Endothelial cell of umbilical vein (primary cell): ENCODE results near the gene ILRUN. TPM values are rescaled to one million over a fixed set of nuclear protein-coding genes. Genes with fewer than 3 reads are reported as not detected.

ENCODE experiments used
- BruUV-seq: library from RNA; stranded (reverse); fragments of 400-500 nt; replicated peaks from 2 replicates; lab custom pipeline; 2021; lab: Mats Ljungman, UMichigan
- CTCF ChIA-PET: fragments of 300-600, 350-600 bp; sonication (Branson Sonifier 250); formaldehyde crosslinking; loops from one replicate; lab custom pipeline; 2021; ENCODE audit warnings: antibody characterized with exemption, inconsistent platforms; lab: Charles Lee
- POLR2A ChIA-PET: fragments of 300-600, 350-600 bp; sonication (Branson Sonifier 250); formaldehyde crosslinking; loops from one replicate; lab custom pipeline; 2021; ENCODE audit warnings: antibody characterized with exemption, inconsistent platforms; lab: Charles Lee
- DNase-seq: peaks from one replicate; pipeline ENCODE4 v3.0.0-alpha.2; 2011; ENCODE audit warnings: low read depth, low spot score
- FAIRE-seq: peaks from 2 replicates; lab custom pipeline; 2011; peaks lifted over from hg19 to GRCh38; lab: Jason Lieb, UNC
- H2AFZ ChIP-seq: 2 replicates; pipeline ENCODE4 v1.6.0; 2012; ENCODE audit warnings: low read depth, low read length, control low read depth, inconsistent platforms
- H3K27ac ChIP-seq: 2 replicates; pipeline ENCODE4 v1.5.1; 2011; ENCODE audit warnings: low read depth, mild to moderate bottlenecking, control low read depth, low read length, moderate library complexity; ENCODE audit not compliant: insufficient read depth
- H3K27me3 ChIP-seq, 2 experiments: 2 replicates each; pipeline versions ENCODE4 v1.6.0 to v1.6.1; 2011; ENCODE audit warnings: low read length in 2 of 2, mixed read lengths in 1 of 2; ENCODE audit not compliant: control insufficient read depth in 2 of 2, insufficient read depth in 2 of 2
- H3K36me3 ChIP-seq, 2 experiments: 2 replicates in 1 of 2; 3 replicates in 1 of 2; pipeline ENCODE4 v1.5.1; 2011; ENCODE audit warnings: low read length in 2 of 2, mild to moderate bottlenecking in 1 of 2, moderate library complexity in 1 of 2; ENCODE audit not compliant: control insufficient read depth in 2 of 2, insufficient read depth in 2 of 2; ENCODE audit errors: extremely low read depth in 1 of 2
- H3K4me1 ChIP-seq: 3 replicates; pipeline ENCODE4 v1.5.1; 2011; ENCODE audit warnings: mild to moderate bottlenecking, low read length; ENCODE audit not compliant: control insufficient read depth, insufficient read depth; ENCODE audit errors: extremely low read depth
- H3K4me2 ChIP-seq: 2 replicates; pipeline ENCODE4 v1.6.1; 2011; ENCODE audit warnings: low read length, control low read depth, mixed read lengths; ENCODE audit not compliant: insufficient read depth
- H3K4me3 ChIP-seq, 3 experiments: fragments of 200-600 bp in 1 of 3; sonication (generic), shearing (Covaris generic) in 1 of 3; replicated peaks in 1 of 3; 2 replicates each; pipeline ENCODE4 v1.5.1; 2011 to 2016; ENCODE audit warnings: control low read depth in 3 of 3, low read length in 3 of 3, mild to moderate bottlenecking in 2 of 3, inconsistent platforms in 1 of 3, low read depth in 1 of 3, moderate library complexity in 1 of 3; ENCODE audit not compliant: insufficient read depth in 1 of 3
- H3K79me2 ChIP-seq: 2 replicates; pipeline ENCODE4 v1.6.0; 2012; ENCODE audit warnings: low read length, inconsistent platforms; ENCODE audit not compliant: control insufficient read depth, insufficient read depth
- H3K9ac ChIP-seq: replicated peaks from 2 replicates; pipeline ENCODE3; 2011; ENCODE audit warnings: low read length, control low read depth; ENCODE audit not compliant: insufficient read depth; ENCODE audit errors: extremely low read depth
- H3K9me1 ChIP-seq: replicated peaks from 3 replicates; pipeline ENCODE4 v1.6.0; 2011; ENCODE audit warnings: mild to moderate bottlenecking, low read length; ENCODE audit not compliant: control insufficient read depth, insufficient read depth; ENCODE audit errors: extremely low read depth
- H3K9me3 ChIP-seq: replicated peaks from 2 replicates; pipeline ENCODE4 v1.5.1; 2012; ENCODE audit warnings: low read length, inconsistent platforms; ENCODE audit not compliant: control insufficient read depth, insufficient read depth
- H4K20me1 ChIP-seq: replicated peaks from 2 replicates; pipeline ENCODE3; 2011; ENCODE audit warnings: mild to moderate bottlenecking, low read length; ENCODE audit not compliant: control insufficient read depth, insufficient read depth; ENCODE audit errors: extremely low read depth
- EZH2 ChIP-seq: IDR thresholded peaks from 2 replicates; pipeline ENCODE4 v1.6.1; 2012; ENCODE audit warnings: borderline replicate concordance, low read depth, mild to moderate bottlenecking, moderate library complexity, low read length, inconsistent platforms; ENCODE audit not compliant: severe bottlenecking
- FOS ChIP-seq: IDR thresholded peaks from 2 replicates; pipeline ENCODE4 v1.6.1; 2011; ENCODE audit warnings: mild to moderate bottlenecking, low read length, moderate library complexity, borderline replicate concordance; ENCODE audit not compliant: insufficient read depth
- GATA2 ChIP-seq: IDR thresholded peaks from 2 replicates; pipeline ENCODE4 v1.7.0; 2011; ENCODE audit warnings: low read depth, mild to moderate bottlenecking, moderate library complexity, mixed read lengths, low read length; ENCODE audit not compliant: insufficient read length, insufficient read depth
- JUN ChIP-seq: IDR thresholded peaks from 2 replicates; pipeline ENCODE4 v1.6.1; 2011; ENCODE audit warnings: borderline replicate concordance, low read depth; ENCODE audit not compliant: insufficient read length, insufficient read depth
- MYC ChIP-seq: IDR thresholded peaks from one replicate; pipeline ENCODE4 v1.6.1; 2011; ENCODE audit warnings: mild to moderate bottlenecking, low read depth, low read length
- POLR2A ChIP-seq: IDR thresholded peaks from 2 replicates; pipeline ENCODE4 v1.6.1; 2012; ENCODE audit warnings: low read depth, mild to moderate bottlenecking, control low read depth, low read length
- POLR2AphosphoS5 ChIP-seq: IDR thresholded peaks from 2 replicates; pipeline ENCODE4 v1.6.1; 2012; ENCODE audit warnings: low read depth, mild to moderate bottlenecking, control low read depth, low read length, moderate library complexity; ENCODE audit not compliant: insufficient read depth
- dilution Hi-C: fragments of 300-500 bp; cut with MboI; formaldehyde crosslinking; loops from one replicate; pipeline ENCODE4 v1.15.0; 2019; ENCODE audit warnings: low sequenced_read_pairs; ENCODE audit not compliant: extremely low pct_ligation_motif_present
- intact Hi-C: fragments of 100-400 bp; cut with micrococcal nuclease; formaldehyde crosslinking; loops from one replicate; pipeline ENCODE4 v1.10.0; 2022
- polyA plus RNA-seq, 4 experiments: library from polyadenylated mRNA; depleted of rRNA in 3 of 4; stranded (reverse) in 3 of 4; unstranded in 1 of 4; fragments of >200 nt; gene quantifications; 2 replicates each; pipeline versions ENCODE4 v1.2.1 to v1.2.3, GENCODE V29; 2011 to 2012; ENCODE audit warnings: missing spikeins in 1 of 4
- total RNA-seq: library from RNA; stranded (reverse); gene quantifications from 2 replicates; pipeline ENCODE4 v1.2.3, GENCODE V29; 2021
- TF ChIP-seq, protein P1 (sequence below): IDR thresholded peaks from 2 replicates; pipeline ENCODE4 v1.6.1; 2011; ENCODE audit not compliant: insufficient read depth, insufficient read length
- TF ChIP-seq, protein P2 (sequence below), 2 donors: IDR thresholded peaks; 1 replicate in 1 of 2; 2 replicates in 1 of 2; pipeline ENCODE4 v1.5.1; 2011; ENCODE audit warnings: low read length in 2 of 2, mild to moderate bottlenecking in 2 of 2, moderate library complexity in 2 of 2, control low read depth in 1 of 2, inconsistent platforms in 1 of 2, low read depth in 1 of 2; ENCODE audit not compliant: insufficient read depth in 1 of 2; ENCODE audit errors: extremely low read depth in 1 of 2

The ILRUN gene
- total and polyA plus RNA-seq, 2 donors (not counting 3 experiments of a cell fraction or from before 2014, with no cell fraction given) = 30.5 to 48.9 TPM

DNA sequence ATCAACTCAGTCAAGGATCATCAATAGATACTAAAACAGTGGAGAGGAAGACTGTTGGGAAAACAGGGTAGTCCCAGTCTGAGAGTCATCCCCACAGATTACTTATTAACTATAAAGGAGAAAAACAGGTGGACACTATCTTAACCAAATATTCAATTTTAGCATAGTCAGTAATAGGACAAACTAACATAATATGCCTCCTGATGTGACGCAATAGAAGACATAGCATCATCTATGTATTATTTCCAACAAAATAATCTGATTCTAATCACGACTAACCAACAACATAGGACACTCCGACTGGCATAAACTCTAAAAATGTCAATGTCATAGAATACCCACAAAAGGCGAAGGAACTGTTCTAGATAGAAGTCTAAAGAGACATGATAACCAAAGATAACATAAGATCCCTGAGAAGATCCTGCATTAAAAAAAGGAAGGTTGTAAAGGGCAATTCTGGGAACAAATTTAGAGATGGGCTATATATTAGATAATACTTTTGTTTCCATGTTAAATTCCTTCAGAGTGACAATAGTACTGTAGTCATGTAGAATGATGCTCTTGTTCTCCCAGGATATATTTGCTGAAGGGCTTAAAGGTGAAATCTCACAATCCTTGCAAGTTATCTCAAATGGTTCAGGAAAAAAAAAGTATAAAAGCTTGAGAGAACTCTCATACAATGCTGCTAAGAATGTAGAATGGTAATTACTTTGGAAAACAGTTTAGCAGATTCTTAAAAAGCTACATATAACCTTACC is 28.9 kb downstream of the ILRUN start:
- H3K9me3 ChIP-seq = no peaks in the 10 kb centered on the region
- dilution Hi-C loops (no loop called here), intact Hi-C loops (no loop called here)
- H3K4me3 ChIP-seq = no peak overlapping the region
- H2AFZ ChIP-seq = no peak overlapping the region
- FAIRE-seq = no peak
- CTCF ChIA-PET = no interaction called here
- peaks cover 80% of the 10 kb centered on the region for H3K79me2 ChIP-seq
- no peak overlapping the region for H3K9ac ChIP-seq
- no peak for TF ChIP-seq EZH2
- no peak for TF ChIP-seq GATA2
- no TSS peak for BruUV-seq
- H3K9me1 ChIP-seq = no peaks in the 10 kb centered on the region
- H3K27me3 ChIP-seq = no peaks in the 10 kb centered on the region
- POLR2A ChIA-PET = no interaction called here
- H3K27ac ChIP-seq = no peak overlapping the region
- no peaks in the 10 kb centered on the region for H3K36me3 ChIP-seq
- H3K4me1 ChIP-seq = peaks cover 24% of the 10 kb centered on the region
- no peak overlapping the region for H3K4me2 ChIP-seq
- H4K20me1 ChIP-seq = peaks cover 3% of the 10 kb centered on the region
- no peak for DNase-seq

DNA sequence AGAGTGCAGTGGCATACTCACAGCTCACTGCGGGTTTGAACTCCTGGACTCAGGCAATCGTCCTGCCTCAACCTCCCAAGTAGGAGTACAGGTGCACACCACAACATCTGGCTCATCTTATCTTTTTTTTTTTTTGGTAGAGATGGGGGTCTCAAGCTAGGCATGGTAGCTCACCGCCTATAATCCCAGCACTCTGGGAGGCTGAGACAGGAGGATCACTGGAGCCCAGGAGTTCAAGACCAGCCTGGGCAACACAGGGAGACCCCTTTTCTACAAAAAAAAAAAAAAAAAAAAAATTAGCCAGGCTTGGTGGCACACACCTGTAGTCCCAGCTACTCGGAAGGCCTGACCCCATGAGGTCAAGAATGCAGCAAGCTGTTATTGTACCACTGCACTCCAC is 31.5 kb downstream of the ILRUN start:
- Histone ChIP-seq H3K4me1 (peaks cover 18% of the 10 kb centered on the region), H3K9me1 (no peaks in the 10 kb centered on the region), H3K27me3 (no peaks in the 10 kb centered on the region), H3K4me3 (no peak overlapping the region), H4K20me1 (peaks cover under 1% of the 10 kb centered on the region), H3K4me2 (no peak overlapping the region), H3K9me3 (no peaks in the 10 kb centered on the region), H3K9ac (no peak overlapping the region), H2AFZ (no peak overlapping the region), H3K27ac (peak overlapping the region; percentile 82), H3K79me2 (peaks cover 75% of the 10 kb centered on the region), H3K36me3 (no peaks in the 10 kb centered on the region)
- no peak for TF ChIP-seq JUN
- TF ChIP-seq POLR2A = no peak
- no peak for TF ChIP-seq MYC
- TF ChIP-seq, protein P1, sequence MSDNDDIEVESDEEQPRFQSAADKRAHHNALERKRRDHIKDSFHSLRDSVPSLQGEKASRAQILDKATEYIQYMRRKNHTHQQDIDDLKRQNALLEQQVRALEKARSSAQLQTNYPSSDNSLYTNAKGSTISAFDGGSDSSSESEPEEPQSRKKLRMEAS = no peak
- TF ChIP-seq GATA2 = no peak
- no peak for TF ChIP-seq POLR2AphosphoS5
- TF ChIP-seq, protein P2, sequence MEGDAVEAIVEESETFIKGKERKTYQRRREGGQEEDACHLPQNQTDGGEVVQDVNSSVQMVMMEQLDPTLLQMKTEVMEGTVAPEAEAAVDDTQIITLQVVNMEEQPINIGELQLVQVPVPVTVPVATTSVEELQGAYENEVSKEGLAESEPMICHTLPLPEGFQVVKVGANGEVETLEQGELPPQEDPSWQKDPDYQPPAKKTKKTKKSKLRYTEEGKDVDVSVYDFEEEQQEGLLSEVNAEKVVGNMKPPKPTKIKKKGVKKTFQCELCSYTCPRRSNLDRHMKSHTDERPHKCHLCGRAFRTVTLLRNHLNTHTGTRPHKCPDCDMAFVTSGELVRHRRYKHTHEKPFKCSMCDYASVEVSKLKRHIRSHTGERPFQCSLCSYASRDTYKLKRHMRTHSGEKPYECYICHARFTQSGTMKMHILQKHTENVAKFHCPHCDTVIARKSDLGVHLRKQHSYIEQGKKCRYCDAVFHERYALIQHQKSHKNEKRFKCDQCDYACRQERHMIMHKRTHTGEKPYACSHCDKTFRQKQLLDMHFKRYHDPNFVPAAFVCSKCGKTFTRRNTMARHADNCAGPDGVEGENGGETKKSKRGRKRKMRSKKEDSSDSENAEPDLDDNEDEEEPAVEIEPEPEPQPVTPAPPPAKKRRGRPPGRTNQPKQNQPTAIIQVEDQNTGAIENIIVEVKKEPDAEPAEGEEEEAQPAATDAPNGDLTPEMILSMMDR (IDR thresholded peaks at IDR 0.05; ENCODE audit: extremely low read depth in 1 of 2, insufficient read depth in 1 of 2, low read depth in 1 of 2, low read length in 2 of 2) = no peak
- no peak for TF ChIP-seq FOS
- no peak for TF ChIP-seq EZH2
- dilution Hi-C loops = no loop called here
- DNase-seq = no peak
- ChIA-PET POLR2A (interaction anchor here (0.8 kb wide), 1 partner anchor 272 kb away, joined by 7 read pairs; no protein-coding TSS in a partner anchor), CTCF (interaction anchor here (0.6 to 1.5 kb wide), 3 partner anchors 8 to 958 kb away, joined by 3 to 6 read pairs (median 4); partner anchors contain the start of gene SNRPC)
- FAIRE-seq = no peak
- BruUV-seq = no TSS peak
- intact Hi-C loops = no loop called here
